Pons (tissue), 1 donor: ENCODE measurements around the gene CDHR5.
"Not testable (repeated sequence)": the region's sequence is repeated elsewhere in the genome, so short reads cannot be mapped to it uniquely, and the experiment has no call there.

Experiments used
- DNase-seq: peaks from one replicate; pipeline ENCODE4 v3.0.0-alpha.2; 2016; ENCODE audit warnings: low spot score

The CDHR5 gene

GRCh38 chr11:624705-625635 is at the start of gene CDHR5:
TSS of gene CDHR5 (minus strand) at chr11:624955. CDS start at chr11:624902, 53 bp downstream.
- DNase-seq = no peak

- no peak for DNase-seq
Measured at GRCh38 chr11:674406-674805, 49.7 kb upstream of the CDHR5 start.

GRCh38 chr11:673866-674265 is 49.1 kb upstream of the CDHR5 start:
- DNase-seq = no peak

GRCh38 chr11:665704-666281 is 41.0 kb upstream of the CDHR5 start:
- DNase-seq = no peak

- no peak for DNase-seq
Measured at GRCh38 chr11:665062-665703, 40.4 kb upstream of the CDHR5 start.

- peak; percentile 48 for DNase-seq
Measured at GRCh38 chr11:662689-663274, 38.0 kb upstream of the CDHR5 start.

- no peak for DNase-seq
Measured at GRCh38 chr11:660681-661444, 36.1 kb upstream of the CDHR5 start.

- DNase-seq = no peak
Measured at GRCh38 chr11:660281-660680, 35.5 kb upstream of the CDHR5 start.

- no peak for DNase-seq
Measured at GRCh38 chr11:659532-660085, 34.9 kb upstream of the CDHR5 start.

GRCh38 chr11:657691-658126 is 33.0 kb upstream of the CDHR5 start:
- no peak for DNase-seq

- DNase-seq = no peak
Measured at GRCh38 chr11:656866-657265, 32.1 kb upstream of the CDHR5 start.

GRCh38 chr11:656426-656825 is 31.7 kb upstream of the CDHR5 start:
- DNase-seq = no peak

- no peak for DNase-seq
Measured at GRCh38 chr11:655036-655726, 30.4 kb upstream of the CDHR5 start.

- not testable (repeated sequence) for DNase-seq
Measured at GRCh38 chr11:654444-654843, 29.7 kb upstream of the CDHR5 start.

- no peak for DNase-seq
Measured at GRCh38 chr11:653837-654236, 29.1 kb upstream of the CDHR5 start.

- not testable (repeated sequence) for DNase-seq
Measured at GRCh38 chr11:653136-653535, 28.4 kb upstream of the CDHR5 start.

- DNase-seq = no peak
Measured at GRCh38 chr11:650482-650881, 25.7 kb upstream of the CDHR5 start.

GRCh38 chr11:647672-648158 is 23.0 kb upstream of the CDHR5 start:
- not testable (repeated sequence) for DNase-seq

- DNase-seq = no peak
Measured at GRCh38 chr11:646214-646613, 21.5 kb upstream of the CDHR5 start.

- DNase-seq = no peak
Measured at GRCh38 chr11:645536-645935, 20.8 kb upstream of the CDHR5 start.
